Thymus (tissue), 11 donors: ENCODE results near the gene C21orf91. TPM values are rescaled to one million over a fixed set of nuclear protein-coding genes. Genes with fewer than 3 reads are reported as not detected.

Source experiments
- DNase-seq, 9 donors: peaks; one replicate each; pipeline ENCODE4 v3.0.0-alpha.2; 2013; ENCODE audit warnings: low spot score in 9 of 9, low read depth in 6 of 9, missing footprints in 1 of 9
- H3K27ac ChIP-seq, 2 donors: one replicate each; pipeline ENCODE4 v1.5.1; 2013; ENCODE audit warnings: control low read depth in 1 of 2, low read depth in 1 of 2, low read length in 1 of 2, mild to moderate bottlenecking in 1 of 2, moderate library complexity in 1 of 2
- H3K27me3 ChIP-seq, 2 donors: one replicate each; pipeline ENCODE4 v1.5.1; 2013; ENCODE audit warnings: low read length in 1 of 2; ENCODE audit not compliant: control insufficient read depth in 2 of 2, insufficient read depth in 1 of 2
- H3K36me3 ChIP-seq, 2 donors: one replicate each; pipeline ENCODE4 v1.5.1; 2013; ENCODE audit warnings: low read length in 1 of 2, mild to moderate bottlenecking in 1 of 2, moderate library complexity in 1 of 2; ENCODE audit not compliant: control insufficient read depth in 2 of 2, insufficient read depth in 2 of 2
- H3K4me1 ChIP-seq, 2 donors: one replicate each; pipeline ENCODE4 v1.5.1; 2013; ENCODE audit warnings: low read length in 2 of 2; ENCODE audit not compliant: control insufficient read depth in 2 of 2, insufficient read depth in 2 of 2
- H3K4me3 ChIP-seq, 2 donors: one replicate each; pipeline ENCODE4 v1.5.1; 2013; ENCODE audit warnings: low read length in 2 of 2, control low read depth in 1 of 2, mild to moderate bottlenecking in 1 of 2
- H3K9me3 ChIP-seq, 2 donors: one replicate each; pipeline ENCODE4 v1.5.1; 2013; ENCODE audit warnings: low read length in 1 of 2, mild to moderate bottlenecking in 1 of 2; ENCODE audit not compliant: control insufficient read depth in 2 of 2, insufficient read depth in 1 of 2
- WGBS: extraction: QIAGEN DNeasy Blood & Tissue Kit; methylation state at CpG from one replicate; pipeline ENCODE4 v1.1.7; 2013; 5-methylcytosine and 5-hydroxymethylcytosine counted together
- polyA plus RNA-seq: library from polyadenylated mRNA; stranded (reverse); fragments of 200-250 nt; gene quantifications from one replicate; pipeline ENCODE4 v1.2.3, GENCODE V29; 2013
- total RNA-seq: library from RNA; stranded (reverse); fragments of 120-200 nt; gene quantifications from one replicate; pipeline ENCODE4 v1.2.4, GENCODE V29; 2013
- donor health status: healthy.

The C21orf91 gene
- total and polyA plus RNA-seq, 2 donors = 10.0 to 17.7 TPM

GRCh38 chr21:17793246-17794123 lies 25.7 kb downstream of the C21orf91 start:
- H3K4me3 ChIP-seq = no peak overlapping the region

GRCh38 chr21:17789656-17790055 lies 29.5 kb downstream of the C21orf91 start:
- no peak for DNase-seq
- Histone ChIP-seq H3K9me3 (no peaks in the 10 kb centered on the region), H3K4me3 (no peak overlapping the region), H3K4me1 (peaks cover 2 to 12% of the 10 kb centered on the region in 2 donors), H3K36me3 (peaks cover 7 to 27% of the 10 kb centered on the region in 2 donors), H3K27me3 (no peaks in the 10 kb centered on the region), H3K27ac (no peak overlapping the region)
- WGBS = 11% methylated on average over 3 of the region's 3 CpGs

More at GRCh38 chr21:17793246-17794123, 25.7 kb downstream of the C21orf91 start:
- DNase-seq = no peak
- no peaks in the 10 kb centered on the region for H3K27me3 ChIP-seq
- no peaks in the 10 kb centered on the region for H3K9me3 ChIP-seq
- 75% methylated on average over 9 of the region's 9 CpGs for WGBS
- H3K27ac ChIP-seq = peak overlapping the region in 1 of 2 donors; percentile 39
- peaks cover 5 to 24% of the 10 kb centered on the region in 2 donors for H3K36me3 ChIP-seq
- no peaks in the 10 kb centered on the region for H3K4me1 ChIP-seq

GRCh38 chr21:17789069-17789468 lies 30.1 kb downstream of the C21orf91 start:
- WGBS = 42% methylated on average over 3 of the region's 3 CpGs
- Histone ChIP-seq H3K4me3 (no peak overlapping the region), H3K27me3 (no peaks in the 10 kb centered on the region), H3K4me1 (peaks cover 2 to 16% of the 10 kb centered on the region in 2 donors), H3K36me3 (peaks cover 3 to 22% of the 10 kb centered on the region in 2 donors), H3K9me3 (no peaks in the 10 kb centered on the region), H3K27ac (no peak overlapping the region)
- DNase-seq = no peak

GRCh38 chr21:17786851-17787181 lies 32.3 kb downstream of the C21orf91 start:
- WGBS = 54% methylated on average over 2 of the region's 2 CpGs
- H3K4me3 ChIP-seq = no peak overlapping the region
- peaks cover 3 to 17% of the 10 kb centered on the region in 2 donors for H3K36me3 ChIP-seq
- H3K9me3 ChIP-seq = no peaks in the 10 kb centered on the region
- no peak for DNase-seq
- H3K27ac ChIP-seq = no peak overlapping the region
- no peaks in the 10 kb centered on the region for H3K27me3 ChIP-seq
- peaks cover 11 to 31% of the 10 kb centered on the region in 2 donors for H3K4me1 ChIP-seq

- 75% methylated on average over 8 of the region's 8 CpGs for WGBS
- Histone ChIP-seq H3K4me1 (peaks cover 11 to 36% of the 10 kb centered on the region in 2 donors), H3K36me3 (peaks cover 3 to 17% of the 10 kb centered on the region in 2 donors), H3K4me3 (no peak overlapping the region), H3K27ac (no peak overlapping the region), H3K9me3 (no peaks in the 10 kb centered on the region), H3K27me3 (no peaks in the 10 kb centered on the region)
- DNase-seq = no peak
These were observed 32.9 kb downstream of the C21orf91 start for GRCh38 chr21:17786071-17786850.

GRCh38 chr21:17785403-17785788 lies 33.8 kb downstream of the C21orf91 start:
- DNase-seq = no peak
- H3K36me3 ChIP-seq = peaks cover 3 to 17% of the 10 kb centered on the region in 2 donors
- H3K9me3 ChIP-seq = no peaks in the 10 kb centered on the region
- no peaks in the 10 kb centered on the region for H3K27me3 ChIP-seq
- no peak overlapping the region for H3K4me3 ChIP-seq
- over 99% methylated on average over 2 of the region's 2 CpGs for WGBS
- peaks cover 11 to 40% of the 10 kb centered on the region in 2 donors for H3K4me1 ChIP-seq
- no peak overlapping the region for H3K27ac ChIP-seq

- Histone ChIP-seq H3K4me3 (no peak overlapping the region), H3K36me3 (peaks cover 3 to 17% of the 10 kb centered on the region in 2 donors), H3K4me1 (peaks cover 11 to 45% of the 10 kb centered on the region in 2 donors), H3K27me3 (no peaks in the 10 kb centered on the region), H3K9me3 (no peaks in the 10 kb centered on the region), H3K27ac (peak overlapping the region; percentile 42 to 93)
- DNase-seq = no peak
- 57% methylated on average over 6 of the region's 6 CpGs for WGBS
These were observed 34.4 kb downstream of the C21orf91 start for GRCh38 chr21:17784604-17785402.

- peaks cover 11 to 45% of the 10 kb centered on the region in 2 donors for H3K4me1 ChIP-seq
- 50% methylated on average over 5 of the region's 5 CpGs for WGBS
- no peaks in the 10 kb centered on the region for H3K9me3 ChIP-seq
- no peaks in the 10 kb centered on the region for H3K27me3 ChIP-seq
- peak in 1 of 9 donors; percentile 17 for DNase-seq
- H3K36me3 ChIP-seq = peaks cover 3 to 17% of the 10 kb centered on the region in 2 donors
- H3K4me3 ChIP-seq = peak overlapping the region; percentile 23 to 34
- peak overlapping the region; percentile 84 to 93 for H3K27ac ChIP-seq
These were observed 35.0 kb downstream of the C21orf91 start for GRCh38 chr21:17784180-17784598.
